HG03135 (cell line): ENCODE measurements around the gene MAOB.
"Not testable (repeated sequence)": the region's sequence is repeated elsewhere in the genome, so short reads cannot be mapped to it uniquely, and the experiment has no call there.

ENCODE experiments used
- ATAC-seq: cut with Tn5 transposase; IDR thresholded peaks from one replicate; pipeline ENCODE4 v1.9.1; 2021; ENCODE audit warnings: mild to moderate bottlenecking, moderate library complexity; ENCODE audit not compliant: unreplicated experiment

Gene MAOB

GRCh38 chrX:43882294-43882681 lies at the start of gene MAOB:
Gene MAOB (minus strand): TSS chrX:43882450. CDS start chrX:43882299, 151 bp downstream.
- no peak for ATAC-seq

- ATAC-seq = not testable (repeated sequence)
Measured at GRCh38 chrX:43922032-43922431, 39.8 kb upstream of the MAOB start.

GRCh38 chrX:43910772-43911171 lies 28.5 kb upstream of the MAOB start:
- ATAC-seq = not testable (repeated sequence)

- no peak for ATAC-seq
Measured at GRCh38 chrX:43910012-43910411, 27.8 kb upstream of the MAOB start.

- ATAC-seq = no peak
Measured at GRCh38 chrX:43909141-43909540, 26.9 kb upstream of the MAOB start.

- ATAC-seq = no peak
Measured at GRCh38 chrX:43899878-43900815, 17.9 kb upstream of the MAOB start.

- no peak for ATAC-seq
Measured at GRCh38 chrX:43898406-43899035, 16.3 kb upstream of the MAOB start.

GRCh38 chrX:43897290-43897689 lies 15.0 kb upstream of the MAOB start:
- ATAC-seq = no peak

GRCh38 chrX:43892336-43892870 lies 10.2 kb upstream of the MAOB start:
- no peak for ATAC-seq

- ATAC-seq = no peak
Measured at GRCh38 chrX:43885617-43886016, 3.4 kb upstream of the MAOB start.

- ATAC-seq = no peak
Measured at GRCh38 chrX:43881410-43882293, 598 bp downstream of the MAOB start.

- no peak for ATAC-seq
Measured at GRCh38 chrX:43880425-43880824, 1.8 kb downstream of the MAOB start.

- no peak for ATAC-seq
Measured at GRCh38 chrX:43878906-43879526, 3.2 kb downstream of the MAOB start.

GRCh38 chrX:43876680-43877079 lies 5.6 kb downstream of the MAOB start:
- no peak for ATAC-seq

- ATAC-seq = no peak
Measured at GRCh38 chrX:43870758-43871419, 11.4 kb downstream of the MAOB start.

- ATAC-seq = no peak
Measured at GRCh38 chrX:43870011-43870410, 12.2 kb downstream of the MAOB start.

GRCh38 chrX:43868791-43869190 lies 13.5 kb downstream of the MAOB start:
- ATAC-seq = no peak

GRCh38 chrX:43866423-43866822 lies 15.8 kb downstream of the MAOB start:
- ATAC-seq = no peak

GRCh38 chrX:43865791-43866190 lies 16.5 kb downstream of the MAOB start:
- ATAC-seq = no peak

- no peak for ATAC-seq
Measured at GRCh38 chrX:43862434-43862833, 19.8 kb downstream of the MAOB start.
